Smooth muscle cell (in vitro differentiated cells): ENCODE measurements around the gene CDK5RAP3. TPM values are rescaled to one million over a fixed set of nuclear protein-coding genes. Genes with fewer than 3 reads are reported as not detected.

Experiments used
- DNase-seq: peaks from one replicate; lab custom pipeline; 2025; ENCODE audit not compliant: unreplicated experiment; lab: John Stamatoyannopoulos, UW
- H2AFZ ChIP-seq: fragments of 200-600 bp; sonication (generic); 2 replicates; pipeline ENCODE4 v1.6.0; 2016; ENCODE audit warnings: antibody characterized with exemption, low read depth, mild to moderate bottlenecking
- H3F3A ChIP-seq: fragments of 200-600 bp; sonication (generic); 2 replicates; pipeline ENCODE4 v1.6.0; 2017; ENCODE audit warnings: antibody characterized with exemption, low read depth
- H3K27ac ChIP-seq: fragments of 200-600 bp; sonication (generic); 2 replicates; pipeline ENCODE4 v1.5.1; 2016; ENCODE audit warnings: low read depth, mild to moderate bottlenecking
- H3K27me3 ChIP-seq: fragments of 200-600 bp; sonication (generic); 2 replicates; pipeline ENCODE4 v1.6.1; 2016; ENCODE audit warnings: low read depth, mild to moderate bottlenecking
- H3K36me3 ChIP-seq: fragments of 200-600 bp; sonication (generic); 2 replicates; pipeline ENCODE4 v1.5.1; 2016; ENCODE audit warnings: low read depth
- H3K4me1 ChIP-seq: fragments of 200-600 bp; sonication (generic); 2 replicates; pipeline ENCODE4 v1.5.1; 2016; ENCODE audit warnings: low read depth
- H3K4me2 ChIP-seq: fragments of 200-600 bp; sonication (generic); 2 replicates; pipeline ENCODE4 v1.6.0; 2016; ENCODE audit warnings: mild to moderate bottlenecking
- H3K4me3 ChIP-seq: fragments of 200-600 bp; sonication (generic); 2 replicates; pipeline ENCODE4 v1.5.1; 2016; ENCODE audit warnings: mild to moderate bottlenecking
- H3K79me2 ChIP-seq: fragments of 200-600 bp; sonication (generic); 2 replicates; pipeline ENCODE4 v1.6.0; 2016; ENCODE audit warnings: low read depth, mild to moderate bottlenecking
- H3K9ac ChIP-seq: fragments of 200-600 bp; sonication (generic); 2 replicates; pipeline ENCODE4 v1.6.0; 2016; ENCODE audit warnings: low read depth
- H3K9me3 ChIP-seq: fragments of 200-600 bp; sonication (generic); replicated peaks from 2 replicates; pipeline ENCODE4 v1.5.1; 2016; ENCODE audit warnings: low read depth
- H4K20me1 ChIP-seq: fragments of 200-600 bp; sonication (generic); 2 replicates; pipeline ENCODE4 v1.6.0; 2016; ENCODE audit warnings: low read depth
- WGBS: methylation state at CpG from one replicate; pipeline ENCODE4 v1.1.7; 2016; ENCODE audit warnings: low lambda C conversion rate; 5-methylcytosine and 5-hydroxymethylcytosine counted together
- polyA plus RNA-seq: library from polyadenylated mRNA; unstranded; fragments of >200 nt; fragmentation: Nextera tagmentation; extraction: Ambion mirVana; gene quantifications from 2 replicates; pipeline ENCODE4 v1.2.1, GENCODE V29; 2016
- total RNA-seq: library from RNA; depleted of rRNA; stranded (reverse); fragments of >200 nt; gene quantifications from 2 replicates; pipeline ENCODE4 v1.2.3, GENCODE V29; 2014
- TF ChIP-seq, protein P1 (sequence below): fragments of 200-600 bp; sonication (generic); IDR thresholded peaks from 2 replicates; pipeline ENCODE4 v1.5.1; 2017; ENCODE audit warnings: borderline replicate concordance, mild to moderate bottlenecking, antibody characterized with exemption; ENCODE audit not compliant: insufficient read depth, poor library complexity, severe bottlenecking

CDK5RAP3 gene
- total and polyA plus RNA-seq, 2 experiments from 2014 or later, result 79.6 to 119 TPM

DNA sequence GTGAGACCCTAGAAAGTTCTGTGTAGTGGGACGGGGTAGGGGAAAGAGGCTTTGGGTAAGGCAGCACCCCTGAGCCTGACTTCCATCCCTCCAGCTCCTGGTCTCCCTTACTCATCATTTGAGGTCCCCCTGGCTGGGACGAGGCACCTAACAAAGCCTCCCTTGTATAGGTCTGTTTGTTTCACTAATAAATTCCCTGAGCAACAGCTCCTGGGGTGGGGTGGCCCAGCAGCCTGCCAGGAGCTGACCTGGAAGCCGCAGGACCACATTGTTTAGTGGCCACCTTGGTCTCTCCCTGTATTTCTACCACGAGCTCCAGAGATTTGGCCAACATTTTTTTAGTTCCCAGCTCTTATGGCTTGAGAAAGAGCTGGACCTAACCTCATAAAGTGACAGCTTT lies 20.5 kb upstream of the CDK5RAP3 start:
- Histone ChIP-seq H3K4me1 (no peaks in the 10 kb centered on the region), H4K20me1 (no peaks in the 10 kb centered on the region), H3K4me2 (no peak overlapping the region), H3K4me3 (no peak overlapping the region), H2AFZ (no peak overlapping the region), H3K36me3 (no peaks in the 10 kb centered on the region), H3F3A (no peaks in the 10 kb centered on the region), H3K9me3 (no peaks in the 10 kb centered on the region), H3K27ac (no peak overlapping the region), H3K79me2 (no peaks in the 10 kb centered on the region), H3K27me3 (no peaks in the 10 kb centered on the region), H3K9ac (no peak overlapping the region)
- TF ChIP-seq, protein P1, sequence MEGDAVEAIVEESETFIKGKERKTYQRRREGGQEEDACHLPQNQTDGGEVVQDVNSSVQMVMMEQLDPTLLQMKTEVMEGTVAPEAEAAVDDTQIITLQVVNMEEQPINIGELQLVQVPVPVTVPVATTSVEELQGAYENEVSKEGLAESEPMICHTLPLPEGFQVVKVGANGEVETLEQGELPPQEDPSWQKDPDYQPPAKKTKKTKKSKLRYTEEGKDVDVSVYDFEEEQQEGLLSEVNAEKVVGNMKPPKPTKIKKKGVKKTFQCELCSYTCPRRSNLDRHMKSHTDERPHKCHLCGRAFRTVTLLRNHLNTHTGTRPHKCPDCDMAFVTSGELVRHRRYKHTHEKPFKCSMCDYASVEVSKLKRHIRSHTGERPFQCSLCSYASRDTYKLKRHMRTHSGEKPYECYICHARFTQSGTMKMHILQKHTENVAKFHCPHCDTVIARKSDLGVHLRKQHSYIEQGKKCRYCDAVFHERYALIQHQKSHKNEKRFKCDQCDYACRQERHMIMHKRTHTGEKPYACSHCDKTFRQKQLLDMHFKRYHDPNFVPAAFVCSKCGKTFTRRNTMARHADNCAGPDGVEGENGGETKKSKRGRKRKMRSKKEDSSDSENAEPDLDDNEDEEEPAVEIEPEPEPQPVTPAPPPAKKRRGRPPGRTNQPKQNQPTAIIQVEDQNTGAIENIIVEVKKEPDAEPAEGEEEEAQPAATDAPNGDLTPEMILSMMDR, result no peak
- 67% methylated on average over 4 of the region's 4 CpGs for WGBS
- no peak for DNase-seq

DNA sequence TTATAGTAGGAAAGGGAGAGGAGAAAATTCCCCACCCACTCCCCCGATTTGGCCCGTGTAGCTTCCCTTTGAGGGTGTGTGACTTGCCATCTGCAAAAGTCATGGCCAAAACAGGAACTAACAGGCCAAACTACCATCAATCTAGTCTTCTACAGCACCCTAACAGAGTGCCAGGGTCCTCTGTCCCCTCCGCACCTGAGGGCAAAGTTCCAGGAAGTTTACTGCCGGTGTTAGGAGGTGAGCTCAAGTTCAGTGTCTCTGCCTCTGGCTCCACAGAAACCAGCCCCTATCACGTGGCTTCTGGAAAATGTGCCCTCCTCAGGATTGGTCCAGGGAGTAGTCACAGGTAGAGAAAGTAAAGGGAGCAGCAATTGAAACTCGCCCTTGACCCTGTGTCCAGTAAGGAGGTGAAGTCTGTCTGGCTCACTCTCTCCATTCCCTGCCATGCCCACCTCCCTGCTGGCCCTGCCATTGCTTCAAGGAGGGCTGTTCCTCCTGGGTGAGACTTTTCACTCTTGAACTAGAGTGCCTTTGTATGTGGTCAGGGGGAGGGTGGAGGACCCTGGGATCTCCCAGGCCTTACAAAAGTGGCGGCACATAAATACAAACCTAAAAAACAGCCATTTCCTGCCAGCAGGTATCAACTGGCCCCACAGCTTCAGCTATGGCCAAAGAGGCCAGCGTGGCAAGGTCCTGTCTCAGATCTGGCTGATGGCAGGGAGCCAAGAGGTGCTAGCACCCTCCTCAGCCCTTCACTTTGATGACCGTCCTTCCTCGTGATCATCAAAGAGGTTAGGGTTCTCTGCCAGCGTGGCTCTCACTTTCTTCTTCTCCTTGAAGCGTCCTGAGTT lies 18.5 kb upstream of the CDK5RAP3 start:
- TF ChIP-seq, protein P1, result no peak
- Histone ChIP-seq H3K4me1 (peaks cover 7% of the 10 kb centered on the region), H3K27me3 (no peaks in the 10 kb centered on the region), H4K20me1 (no peaks in the 10 kb centered on the region), H3K9ac (no peak overlapping the region), H3K36me3 (no peaks in the 10 kb centered on the region), H2AFZ (no peak overlapping the region), H3K4me2 (no peak overlapping the region), H3K27ac (no peak overlapping the region), H3K79me2 (no peaks in the 10 kb centered on the region), H3K9me3 (no peaks in the 10 kb centered on the region), H3K4me3 (no peak overlapping the region), H3F3A (no peaks in the 10 kb centered on the region)
- 89% methylated on average over 12 of the region's 12 CpGs for WGBS
- DNase-seq, result no peak

DNA sequence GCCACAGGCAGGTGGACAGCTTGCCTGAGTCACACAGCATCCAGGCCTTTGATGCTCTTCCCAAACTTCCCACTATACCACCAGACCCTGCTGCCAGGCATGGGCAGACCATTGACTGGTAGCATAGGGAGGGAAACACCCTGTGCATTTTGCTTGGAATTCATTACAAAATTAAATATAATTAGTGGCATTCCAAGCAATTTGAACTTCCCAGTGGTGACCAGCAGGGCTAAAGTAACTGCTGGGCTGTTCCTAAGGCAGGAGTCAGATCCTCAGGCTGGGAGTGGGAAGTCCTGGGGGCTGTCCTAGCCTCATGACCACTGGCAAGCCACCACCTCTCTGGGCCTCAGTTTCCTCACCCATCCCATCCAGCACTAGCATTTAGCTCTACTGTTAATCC lies 17.0 kb upstream of the CDK5RAP3 start:
- Histone ChIP-seq H3K9me3 (no peaks in the 10 kb centered on the region), H3F3A (no peaks in the 10 kb centered on the region), H3K4me2 (no peak overlapping the region), H3K4me1 (peaks cover 12% of the 10 kb centered on the region), H2AFZ (no peak overlapping the region), H3K9ac (no peak overlapping the region), H3K4me3 (peak overlapping the region; percentile 45), H4K20me1 (no peaks in the 10 kb centered on the region), H3K27ac (no peak overlapping the region), H3K79me2 (no peaks in the 10 kb centered on the region), H3K27me3 (no peaks in the 10 kb centered on the region), H3K36me3 (no peaks in the 10 kb centered on the region)
- no peak for DNase-seq
- TF ChIP-seq, protein P1, result no peak
